Omental fat pad (tissue), 4 donors: ENCODE measurements around the gene SLC25A24. TPM values are rescaled to one million over a fixed set of nuclear protein-coding genes. Genes with fewer than 3 reads are reported as not detected.

ENCODE experiments used
- ATAC-seq: fragments of 150-250 bp; one replicate; pipeline ENCODE4 v1.9.1; 2016; ENCODE audit warnings: mild to moderate bottlenecking, moderate library complexity; ENCODE audit not compliant: low FRiP score
- DNase-seq: peaks from one replicate; pipeline ENCODE4 v3.0.0-alpha.2; 2019; ENCODE audit warnings: low spot score
- CTCF ChIP-seq, 3 donors: fragments of 450-650 bp; IDR thresholded peaks; one replicate each; pipeline ENCODE4 v1.5.1; 2016 to 2017; ENCODE audit warnings: antibody characterized with exemption in 3 of 3, mild to moderate bottlenecking in 3 of 3, moderate library complexity in 2 of 3
- total RNA-seq, 4 donors: library from RNA; depleted of rRNA; stranded (reverse); fragments of >200 nt; gene quantifications; one replicate each; pipeline ENCODE4 v1.1.0, GENCODE V29; 2016

Gene SLC25A24
- total RNA-seq, 4 donors from 2014 or later: 25.8 to 46.0 (median 41.6) TPM

- no peak for ATAC-seq
- TF ChIP-seq CTCF (IDR thresholded peaks at IDR 0.05): no peak
- no peak for DNase-seq
Observed at GRCh38 chr1:108089477-108089876, 110.7 kb downstream of the SLC25A24 start.

DNA sequence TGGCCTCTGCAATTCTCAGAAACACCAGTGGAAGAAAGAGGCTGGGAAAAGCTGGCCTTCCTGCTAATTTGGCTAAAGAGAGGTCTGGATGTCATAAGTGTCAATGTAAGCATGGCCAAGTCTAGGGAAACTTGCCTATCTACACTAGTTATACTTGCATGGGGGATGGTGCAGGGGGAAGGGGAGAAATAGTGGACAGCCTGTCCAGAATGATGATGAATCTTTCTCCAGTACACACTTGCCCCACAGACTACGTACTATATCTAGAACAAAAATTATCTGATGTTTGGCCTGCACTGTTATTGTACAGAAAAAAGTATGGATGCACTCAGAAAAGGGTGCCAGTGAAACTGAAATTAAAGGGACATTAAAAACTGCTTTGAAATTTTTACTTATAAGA is 114.5 kb downstream of the SLC25A24 start:
- ATAC-seq (no peak), DNase-seq (no peak)
- no peak for TF ChIP-seq CTCF (IDR thresholded peaks at IDR 0.05)

DNA sequence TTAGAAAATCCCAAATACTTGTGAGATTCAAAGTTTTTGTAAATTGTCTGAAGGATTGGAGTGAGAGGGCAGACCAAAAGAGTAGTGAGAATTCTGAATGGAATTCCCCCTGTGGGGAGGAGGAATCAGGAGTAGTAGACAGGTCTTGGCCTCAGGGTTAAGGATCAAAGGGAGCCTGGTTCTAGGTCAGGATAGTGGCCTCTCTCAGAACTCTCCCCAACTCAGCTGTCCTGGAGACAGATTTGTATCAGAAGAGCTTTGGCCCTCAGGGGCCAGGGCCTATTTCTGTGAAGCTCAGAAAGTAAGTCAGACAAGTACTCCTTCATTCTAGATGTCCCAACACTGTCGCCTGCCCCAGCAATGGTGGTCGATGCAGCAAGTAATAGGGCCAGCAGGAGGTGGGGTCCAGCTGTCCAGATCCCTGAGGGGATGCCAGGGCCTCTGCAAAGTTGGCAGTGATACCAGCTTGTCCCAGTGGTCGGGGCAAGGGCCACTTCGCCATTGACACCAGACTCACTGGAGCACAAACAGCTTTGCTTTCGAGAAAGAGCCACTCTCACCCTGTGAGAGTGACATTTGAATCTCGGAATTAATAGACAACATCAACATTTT is 115.2 kb downstream of the SLC25A24 start:
- no peak for ATAC-seq
- TF ChIP-seq CTCF (IDR thresholded peaks at IDR 0.05): no peak

More for the DNA sequence above, 115.2 kb downstream of the SLC25A24 start:
- DNase-seq: no peak

Other genes starting within 250 kb of the SLC25A24 start
- gene VAV3, start 235.2 kb downstream of the SLC25A24 start, total RNA-seq: 10 to 100 TPM in 2 of 4 donors, 1 to 10 TPM in 2; 5.4 to 10.9 (median 10.2) TPM
- gene NBPF4, start 43.7 kb upstream of the SLC25A24 start, total RNA-seq: not detected
- not detected for gene NBPF6, start 250.0 kb upstream of the SLC25A24 start, total RNA-seq